HEK293T (cell line): ENCODE results near the gene ITPKC.

ENCODE experiments used
- BHLHE40 ChIP-seq: fragments of 450-650 bp; IDR thresholded peaks from 2 replicates; pipeline ENCODE4 v1.6.1; 2016; ENCODE audit warnings: mild to moderate bottlenecking, moderate library complexity, borderline replicate concordance
- CTBP1 ChIP-seq: fragments of 450-650 bp; IDR thresholded peaks from 2 replicates; pipeline ENCODE4 v1.6.1; 2016; ENCODE audit warnings: borderline replicate concordance
- FOXA1 ChIP-seq: fragments of 450-650 bp; IDR thresholded peaks from 2 replicates; pipeline ENCODE4 v1.6.1; 2016; ENCODE audit warnings: mild to moderate bottlenecking
- PKNOX1 ChIP-seq: fragments of 450-650 bp; IDR thresholded peaks from 2 replicates; pipeline ENCODE4 v1.6.1; 2016
- SP1 ChIP-seq: fragments of 450-650 bp; IDR thresholded peaks from 2 replicates; pipeline ENCODE4 v1.6.1; 2017
- ZNF384 ChIP-seq: fragments of 450-650 bp; IDR thresholded peaks from 2 replicates; pipeline ENCODE4 v1.6.1; 2016

GRCh38 chr19:40704491-40705361, 12.2 kb upstream of the ITPKC start:
- TF ChIP-seq CTBP1 (no peak), PKNOX1 (no peak), ZNF384 (no peak), FOXA1 (no peak), SP1 (no peak), BHLHE40 (no peak)
